MM.1S (cell line): ENCODE data around the gene CABP2.

Source experiments
- CTCF ChIP-seq: fragments of 300-600 bp; sonication (generic); IDR thresholded peaks from 2 replicates; pipeline ENCODE4 v1.5.1; 2016; ENCODE audit warnings: antibody characterized with exemption, low read length, mixed read lengths
- EZH2 ChIP-seq: fragments of 300-600 bp; sonication (generic); optimal IDR thresholded peaks from 2 replicates; pipeline ENCODE3; 2017; ENCODE audit warnings: low read depth, mild to moderate bottlenecking, antibody characterized with exemption, low read length, mixed read lengths
- EZH2phosphoT487 ChIP-seq: fragments of 300-600 bp; sonication (generic); IDR thresholded peaks from 2 replicates; pipeline ENCODE4 v1.6.1; 2018; ENCODE audit warnings: antibody characterized with exemption, low read length

GRCh38 chr11:67500484-67500821 is 22.8 kb downstream of the CABP2 start:
- TF ChIP-seq CTCF (no peak), EZH2 (no peak), EZH2phosphoT487 (no peak)
